Measurements from ENCODE around the gene EMB.
"Not testable (repeated sequence)": the region's sequence is repeated elsewhere in the genome, so short reads cannot be mapped to it uniquely, and the experiment has no call there.

EMB gene, protein sequence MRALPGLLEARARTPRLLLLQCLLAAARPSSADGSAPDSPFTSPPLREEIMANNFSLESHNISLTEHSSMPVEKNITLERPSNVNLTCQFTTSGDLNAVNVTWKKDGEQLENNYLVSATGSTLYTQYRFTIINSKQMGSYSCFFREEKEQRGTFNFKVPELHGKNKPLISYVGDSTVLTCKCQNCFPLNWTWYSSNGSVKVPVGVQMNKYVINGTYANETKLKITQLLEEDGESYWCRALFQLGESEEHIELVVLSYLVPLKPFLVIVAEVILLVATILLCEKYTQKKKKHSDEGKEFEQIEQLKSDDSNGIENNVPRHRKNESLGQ

DNA sequence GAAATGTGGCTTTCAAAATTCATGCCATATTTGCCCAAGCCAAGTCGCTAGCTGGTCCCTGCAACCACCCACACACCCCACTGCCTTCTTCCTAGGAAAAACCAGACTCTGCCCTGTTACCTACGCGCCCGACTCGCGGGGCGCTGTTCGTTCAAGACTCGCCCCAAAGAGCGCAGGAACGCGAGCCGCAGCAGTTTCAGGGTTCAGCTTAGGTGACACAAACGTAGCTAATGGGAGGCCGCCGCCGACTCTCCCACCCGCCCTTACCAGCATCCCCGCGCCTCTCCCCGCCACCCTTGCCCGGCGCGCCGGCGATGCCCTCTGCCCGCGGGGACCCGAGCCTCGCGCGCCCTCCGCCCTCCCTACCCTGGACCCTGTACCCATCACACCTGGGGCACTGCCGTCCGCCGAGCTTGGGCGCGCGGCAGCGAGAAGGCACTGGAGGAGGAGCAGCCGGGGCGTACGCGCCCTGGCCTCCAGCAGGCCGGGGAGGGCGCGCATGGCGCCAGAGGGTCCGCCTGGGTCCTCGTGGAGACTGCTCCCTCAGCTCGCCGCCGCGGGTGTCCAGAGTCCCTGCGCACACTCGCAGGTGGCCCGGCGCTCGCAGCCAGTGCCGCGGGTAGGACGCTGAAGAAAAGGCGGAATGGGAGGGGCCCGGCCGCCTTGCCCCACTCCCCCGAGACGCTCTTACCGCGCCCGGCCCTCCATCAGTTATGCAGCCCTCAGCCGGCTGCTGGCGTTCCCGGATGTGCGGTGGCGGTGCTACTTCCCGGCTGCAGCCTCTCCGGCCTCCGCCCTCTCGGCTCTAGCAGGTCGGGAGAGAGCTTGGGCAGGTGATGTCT, at the start of gene EMB:
TSS of gene EMB (minus strand) at position 638 of the 842 bp plus-strand sequence. CDS start at position 501, 137 bp downstream.
- DNase-seq = peak; percentile 64 to 84

DNA sequence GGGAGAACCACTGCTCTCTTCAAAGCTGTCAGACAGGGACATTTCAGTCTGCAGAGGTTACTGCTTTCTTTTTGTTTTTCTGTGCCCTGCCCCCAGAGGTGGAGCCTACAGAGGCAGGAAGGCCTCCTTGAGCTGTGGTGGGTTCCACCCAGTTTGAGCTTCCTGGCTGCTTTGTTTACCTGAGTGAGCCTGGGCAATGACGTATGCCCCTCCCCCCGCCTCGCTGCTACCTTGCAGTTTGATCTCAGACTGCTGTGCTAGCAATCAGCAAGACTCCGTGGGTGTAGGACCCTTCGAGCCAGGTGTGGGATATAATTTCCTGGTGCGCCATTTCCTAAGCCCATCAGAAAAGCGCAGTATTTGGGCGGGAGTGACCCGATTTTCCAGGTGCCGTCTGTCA, 48.4 kb upstream of the EMB start:
- not testable (repeated sequence) for DNase-seq

- not testable (repeated sequence) for DNase-seq
Observed at GRCh38 chr5:50478790-50479189, 37.7 kb upstream of the EMB start.

GRCh38 chr5:50476549-50476948, 35.5 kb upstream of the EMB start:
- DNase-seq = no peak

DNA sequence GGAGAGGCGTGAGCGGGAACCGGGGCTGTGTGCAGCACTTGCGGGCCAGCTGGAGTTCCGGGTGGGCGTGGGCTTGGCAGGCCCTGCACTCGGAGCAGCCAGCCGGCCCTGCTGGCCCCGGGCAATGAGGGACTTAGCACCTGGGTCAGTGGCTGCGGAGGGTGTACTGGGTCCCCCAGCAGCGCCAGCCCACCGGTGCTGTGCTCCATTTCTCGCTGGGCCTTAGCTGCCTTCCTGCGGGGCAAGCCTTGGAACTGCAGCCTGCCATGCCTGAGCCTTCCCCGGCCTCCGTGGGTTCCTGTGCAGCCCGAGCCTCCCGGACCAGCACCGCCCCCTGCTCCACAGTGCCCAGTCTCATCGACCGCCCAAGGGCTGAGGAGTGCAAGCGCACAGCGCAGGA, 23.9 kb upstream of the EMB start:
- DNase-seq = not testable (repeated sequence)

- DNase-seq = no peak
Observed at GRCh38 chr5:50463726-50464125, 22.6 kb upstream of the EMB start.

GRCh38 chr5:50463047-50463446, 22.0 kb upstream of the EMB start:
- DNase-seq = no peak

GRCh38 chr5:50462579-50462978, 21.5 kb upstream of the EMB start:
- DNase-seq = not testable (repeated sequence)

DNA sequence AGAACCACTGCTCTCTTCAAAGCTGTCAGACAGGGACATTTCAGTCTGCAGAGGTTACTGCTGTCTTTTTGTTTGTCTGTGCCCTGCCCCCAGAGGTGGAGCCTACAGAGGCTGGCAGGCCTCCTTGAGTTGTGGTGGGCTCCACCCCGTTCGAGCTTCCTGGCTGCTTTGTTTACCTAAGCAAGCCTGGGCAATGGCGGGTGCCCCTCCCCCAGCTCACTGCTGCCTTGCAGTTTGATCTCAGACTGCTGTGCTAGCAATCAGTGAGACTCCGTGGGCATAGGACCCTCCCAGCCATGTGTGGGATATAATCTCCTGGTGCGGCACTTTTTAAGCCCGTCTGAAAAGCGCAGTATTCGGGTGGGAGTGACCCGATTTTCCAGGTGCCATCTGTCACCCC, 17.3 kb upstream of the EMB start:
- not testable (repeated sequence) for DNase-seq

GRCh38 chr5:50449241-50449640, 8.2 kb upstream of the EMB start:
- not testable (repeated sequence) for DNase-seq

GRCh38 chr5:50447941-50448340, 6.9 kb upstream of the EMB start:
- DNase-seq = no peak

DNA sequence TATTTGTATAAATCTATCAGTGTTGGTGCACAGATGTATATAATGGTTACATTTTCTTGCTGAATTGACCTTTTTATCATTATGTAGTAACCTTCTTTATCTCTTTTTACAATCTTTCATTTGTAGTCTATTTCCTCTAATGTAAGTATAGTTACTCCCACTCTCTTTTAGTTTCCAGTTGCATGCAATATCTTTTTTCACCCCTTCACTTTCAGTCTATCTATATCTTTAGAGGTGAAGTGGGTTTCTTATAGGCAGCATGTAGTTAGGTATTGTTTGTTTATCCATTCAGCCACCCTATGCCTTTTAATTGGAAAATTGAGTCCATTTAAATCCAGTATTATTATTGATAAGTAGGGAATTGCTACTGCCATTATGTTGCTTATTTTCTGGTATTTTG, 6.1 kb upstream of the EMB start:
- no peak for DNase-seq

DNA sequence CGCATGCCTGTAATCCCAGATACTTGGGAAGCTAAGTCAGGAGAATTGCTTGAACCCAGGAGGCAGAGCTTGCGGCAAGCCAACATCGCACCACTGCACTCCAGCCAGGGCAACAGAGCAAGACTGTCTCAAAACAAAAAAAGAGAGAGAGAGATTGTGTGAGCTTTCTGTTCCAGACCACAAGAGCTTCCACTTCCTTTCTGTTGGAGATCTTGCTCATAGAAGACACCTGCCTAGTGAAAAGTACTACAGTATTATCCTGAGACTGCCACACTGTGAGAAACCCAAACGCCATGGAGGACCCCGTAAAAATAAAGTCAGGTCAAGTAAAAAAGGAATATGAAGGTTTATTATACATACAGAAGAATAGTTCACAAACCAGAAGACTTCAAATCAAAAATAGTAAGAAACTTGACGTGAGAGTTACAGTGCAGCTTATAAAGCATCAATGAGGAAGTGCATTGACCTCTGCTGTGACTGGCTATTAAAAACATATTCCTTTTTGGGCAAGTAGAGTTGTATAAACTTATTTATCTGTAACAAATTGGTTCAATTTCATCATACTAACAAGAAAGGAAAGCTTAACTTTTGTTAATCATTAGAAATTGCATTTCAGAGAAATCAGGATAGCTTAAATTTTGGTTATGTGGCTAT, 4.3 kb upstream of the EMB start:
- DNase-seq = no peak

- DNase-seq = peak in 1 of 2 experiments; percentile 27
Observed at GRCh38 chr5:50442559-50443539, 1.8 kb upstream of the EMB start.

GRCh38 chr5:50441493-50441955, 436 bp upstream of the EMB start:
- DNase-seq = peak; percentile 36 to 65

- DNase-seq = no peak
Observed at GRCh38 chr5:50439221-50439620, 1.9 kb downstream of the EMB start.

DNA sequence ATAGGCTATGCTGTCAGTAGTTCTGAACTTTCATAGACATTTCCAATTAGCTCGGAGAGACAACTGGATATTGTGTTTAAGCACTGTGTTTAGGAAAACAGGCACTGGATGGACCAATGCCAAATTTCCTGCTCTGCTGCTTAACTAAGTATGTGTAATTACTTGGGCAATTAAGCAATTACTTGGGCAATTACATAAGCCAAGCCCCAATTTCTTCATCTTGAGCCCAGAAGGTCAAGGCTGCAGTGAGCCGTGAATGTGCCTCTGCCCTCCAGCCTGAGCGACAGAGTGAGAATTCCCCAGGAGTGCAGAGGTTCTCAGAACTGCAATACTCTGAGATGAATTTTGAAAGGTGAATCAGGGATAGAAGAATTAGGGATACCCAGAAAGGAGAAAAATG, 3.0 kb downstream of the EMB start:
- peak in 1 of 2 experiments; percentile 5 for DNase-seq

GRCh38 chr5:50435168-50435567, 5.9 kb downstream of the EMB start:
- no peak for DNase-seq

DNA sequence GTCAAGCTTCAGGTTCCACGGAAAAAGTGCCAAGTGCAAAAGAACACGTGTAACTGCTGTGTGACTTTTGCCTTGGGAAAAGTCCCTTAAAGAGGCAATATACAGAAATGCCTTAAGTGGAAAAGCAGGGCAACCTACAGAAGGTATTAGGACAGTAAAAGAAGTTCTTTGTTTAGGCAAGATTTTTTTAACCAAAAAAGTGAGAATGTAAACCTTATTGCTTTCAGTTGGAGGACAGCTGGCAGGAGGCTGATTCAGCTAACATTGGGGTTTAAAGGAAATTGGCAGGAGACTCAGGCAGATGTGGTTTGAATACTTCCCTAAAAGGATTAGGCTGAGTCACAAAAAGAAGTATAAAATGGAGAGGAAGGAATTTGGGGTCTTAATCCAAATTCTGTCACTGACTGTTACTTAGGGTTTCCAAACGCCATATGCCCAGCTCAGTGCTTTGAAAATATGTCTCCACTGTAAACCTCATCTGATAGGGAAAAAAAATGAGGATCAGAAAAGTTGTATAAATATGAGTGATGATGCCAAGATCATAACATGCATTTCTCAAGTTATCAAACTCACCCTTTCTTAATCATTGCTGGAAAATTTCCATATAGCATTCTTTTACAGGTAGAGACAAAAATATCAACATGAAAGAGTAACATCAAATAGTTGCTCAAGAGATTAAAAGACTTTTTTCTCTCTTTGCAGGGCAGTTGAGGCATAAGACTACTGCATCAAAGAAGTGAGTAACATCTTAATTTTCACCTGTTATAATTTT, 9.8 kb downstream of the EMB start:
- peak; percentile 28 to 82 for DNase-seq

DNA sequence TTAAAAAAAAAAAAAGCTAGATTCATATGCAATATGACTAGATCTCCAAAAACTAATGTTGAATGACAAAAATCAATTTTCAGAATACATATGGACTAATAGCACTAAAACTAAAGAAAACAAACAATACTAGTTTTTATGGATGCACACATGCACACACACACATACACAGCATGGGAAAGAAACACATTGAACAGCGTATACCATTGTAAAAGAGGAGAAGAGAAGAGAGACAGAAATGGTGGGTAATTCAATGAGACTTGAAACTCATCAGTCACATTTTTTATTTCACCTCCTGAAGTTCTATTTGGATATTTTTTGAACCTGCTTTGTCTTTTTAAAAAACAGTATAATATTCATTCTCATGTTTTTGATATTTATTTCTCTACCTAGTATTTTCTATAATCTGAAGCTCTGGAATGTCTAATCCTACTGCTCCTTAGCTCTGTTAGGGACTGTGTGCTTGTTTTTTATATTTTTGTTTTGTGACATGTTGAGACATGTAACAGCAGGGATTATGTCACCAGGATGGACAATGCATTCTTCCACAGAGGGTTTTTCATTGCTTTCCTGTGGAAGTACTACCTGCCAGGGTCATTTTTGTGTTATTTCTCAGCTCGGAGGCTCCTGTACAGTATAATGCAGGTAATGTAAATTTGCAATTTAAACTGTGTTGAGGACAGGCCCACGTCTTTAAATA, 17.8 kb downstream of the EMB start:
- not testable (repeated sequence) for DNase-seq

Data from NCI-H524 (cell line).